GM18505 (cell line): Measurements from ENCODE around the gene LARGE1.
A peak's percentile ranks its signal among the peaks of the same experiment; 100 is the strongest.

Source experiments
- ATAC-seq: cut with Tn5 transposase; IDR thresholded peaks from one replicate; pipeline ENCODE4 v1.9.1; 2021; ENCODE audit not compliant: unreplicated experiment
- POLR2A ChIP-seq: IDR thresholded peaks from 4 replicates; pipeline ENCODE4 v1.6.1; 2011; ENCODE audit warnings: borderline replicate concordance; ENCODE audit not compliant: insufficient read depth, insufficient read length; ENCODE audit errors: extremely low read depth

The LARGE1 gene

GRCh38 chr22:33906954-33907353 is 13.3 kb downstream of the LARGE1 start:
- no peak for ATAC-seq
- TF ChIP-seq POLR2A, result no peak

GRCh38 chr22:33906475-33906874 is 13.8 kb downstream of the LARGE1 start:
- no peak for TF ChIP-seq POLR2A
- no peak for ATAC-seq

- no peak for TF ChIP-seq POLR2A
- ATAC-seq, result no peak
These were observed 17.3 kb downstream of the LARGE1 start for GRCh38 chr22:33903012-33903411.

DNA sequence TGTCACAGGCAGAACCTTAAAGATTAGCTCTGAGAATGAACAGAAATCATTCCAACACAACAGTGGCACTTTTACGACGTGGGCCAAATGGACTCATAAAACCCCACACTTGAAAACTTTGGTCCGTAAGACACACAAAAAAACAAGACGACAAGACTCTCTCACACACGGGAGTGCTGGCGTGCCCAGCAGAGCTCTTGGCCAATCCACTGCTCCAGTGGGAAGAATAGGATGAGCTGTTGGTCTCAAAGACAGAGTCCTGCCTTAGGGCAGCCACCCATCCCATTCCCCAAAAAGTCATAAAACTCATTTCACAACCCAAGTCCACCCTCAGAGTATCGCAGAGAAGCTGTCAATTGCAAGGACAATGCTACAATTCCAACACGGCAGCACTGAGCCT is 18.2 kb downstream of the LARGE1 start:
- ATAC-seq, result no peak
- no peak for TF ChIP-seq POLR2A

- TF ChIP-seq POLR2A, result no peak
- no peak for ATAC-seq
These were observed 22.2 kb downstream of the LARGE1 start for GRCh38 chr22:33898121-33898520.

- TF ChIP-seq POLR2A, result no peak
- no peak for ATAC-seq
These were observed 22.8 kb downstream of the LARGE1 start for GRCh38 chr22:33897448-33897835.

GRCh38 chr22:33896575-33897447 is 23.5 kb downstream of the LARGE1 start:
- TF ChIP-seq POLR2A, result peak; percentile 42
- ATAC-seq, result peak; percentile 37

DNA sequence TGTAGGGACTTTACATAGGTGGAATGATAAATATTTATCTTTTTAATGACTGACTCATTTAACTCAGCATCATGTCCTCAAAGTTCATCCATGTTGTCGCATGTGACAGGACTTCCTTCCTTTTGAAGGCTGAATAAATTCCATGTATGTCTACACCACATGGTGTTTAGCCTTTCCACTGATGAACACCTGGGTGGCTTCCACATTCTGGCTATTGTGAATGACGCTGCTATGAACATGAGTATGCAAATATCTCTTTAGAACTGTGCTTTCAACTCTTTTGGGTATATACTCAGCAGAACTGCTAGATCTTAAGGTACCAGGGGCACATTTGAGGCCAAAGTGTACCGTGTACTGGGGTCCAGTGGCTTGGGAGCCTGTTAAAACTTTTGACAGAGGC is 24.1 kb downstream of the LARGE1 start:
- peak; percentile 45 for ATAC-seq
- TF ChIP-seq POLR2A, result no peak

- no peak for ATAC-seq
- no peak for TF ChIP-seq POLR2A
These were observed 24.8 kb downstream of the LARGE1 start for GRCh38 chr22:33895444-33895843.

GRCh38 chr22:33894515-33894914 is 25.8 kb downstream of the LARGE1 start:
- no peak for ATAC-seq
- no peak for TF ChIP-seq POLR2A

- no peak for TF ChIP-seq POLR2A
- no peak for ATAC-seq
These were observed 26.2 kb downstream of the LARGE1 start for GRCh38 chr22:33894036-33894435.

DNA sequence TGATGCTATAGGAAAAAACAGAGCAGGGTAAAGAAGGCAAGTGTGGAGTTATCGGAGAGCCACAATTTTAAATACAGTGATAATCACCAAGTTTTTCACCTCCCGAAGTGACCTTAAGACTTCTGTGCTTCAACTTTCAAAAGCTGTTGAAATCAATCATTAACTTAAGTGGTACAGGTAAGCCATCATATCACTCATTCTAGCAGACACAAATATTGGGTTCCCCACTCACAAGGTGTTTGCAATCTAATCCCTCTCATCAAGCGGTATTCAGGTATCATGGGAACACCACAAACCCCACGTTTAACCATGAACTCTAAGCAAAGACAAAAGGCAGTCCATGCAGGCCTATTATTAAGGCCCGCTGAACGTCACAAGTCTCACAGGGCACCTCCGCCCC is 26.8 kb downstream of the LARGE1 start:
- no peak for TF ChIP-seq POLR2A
- no peak for ATAC-seq

- ATAC-seq, result no peak
- TF ChIP-seq POLR2A, result no peak
These were observed 28.3 kb downstream of the LARGE1 start for GRCh38 chr22:33891992-33892391.

DNA sequence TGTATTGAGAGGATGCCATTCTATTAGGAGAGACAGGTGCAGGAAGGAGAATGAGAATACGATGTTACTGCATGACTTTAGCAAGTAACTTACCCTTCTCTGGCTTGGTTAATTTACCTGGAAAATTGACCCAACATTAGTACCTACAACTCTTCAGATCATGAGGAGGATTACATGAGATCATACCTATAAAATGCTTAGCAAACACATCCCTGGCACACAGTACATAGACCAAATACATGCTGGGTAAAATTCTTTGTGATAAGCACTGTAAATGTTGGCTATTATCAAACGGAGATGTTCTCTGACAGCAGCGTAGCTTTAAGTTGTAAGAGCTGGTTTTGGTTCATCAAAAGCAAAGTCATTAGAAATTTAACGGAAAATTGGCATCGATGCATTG is 28.8 kb downstream of the LARGE1 start:
- no peak for TF ChIP-seq POLR2A
- ATAC-seq, result no peak
